Measurements from ENCODE around the gene RBM23. TPM values are rescaled to one million over a fixed set of nuclear protein-coding genes. Genes with fewer than 3 reads are reported as not detected.
A peak's percentile ranks its signal among the peaks of the same experiment; 100 is the strongest.
"Not testable (repeated sequence)": the region's sequence is repeated elsewhere in the genome, so short reads cannot be mapped to it uniquely, and the experiment has no call there.

Gene RBM23
- total RNA-seq, 1 donor from 2014 or later: 76.5 TPM

DNA sequence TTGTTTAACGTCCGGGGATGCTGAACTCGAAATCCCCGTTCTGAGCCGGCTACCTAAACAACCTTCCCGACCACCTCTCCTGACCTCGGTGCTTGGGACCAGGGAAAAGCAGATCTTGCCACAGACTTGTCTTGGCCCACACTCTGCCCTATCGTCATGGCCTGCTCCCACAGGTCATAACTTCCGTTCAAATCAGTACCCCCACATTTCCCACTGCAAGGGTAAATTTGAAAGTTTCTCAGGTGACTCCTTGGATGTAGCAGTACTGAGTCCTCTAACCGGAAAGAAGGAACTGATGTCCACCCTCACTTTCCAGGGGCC is 612 bp upstream of the RBM23 start:
- no peak for DNase-seq (ENCODE audit: low spot score)

DNA sequence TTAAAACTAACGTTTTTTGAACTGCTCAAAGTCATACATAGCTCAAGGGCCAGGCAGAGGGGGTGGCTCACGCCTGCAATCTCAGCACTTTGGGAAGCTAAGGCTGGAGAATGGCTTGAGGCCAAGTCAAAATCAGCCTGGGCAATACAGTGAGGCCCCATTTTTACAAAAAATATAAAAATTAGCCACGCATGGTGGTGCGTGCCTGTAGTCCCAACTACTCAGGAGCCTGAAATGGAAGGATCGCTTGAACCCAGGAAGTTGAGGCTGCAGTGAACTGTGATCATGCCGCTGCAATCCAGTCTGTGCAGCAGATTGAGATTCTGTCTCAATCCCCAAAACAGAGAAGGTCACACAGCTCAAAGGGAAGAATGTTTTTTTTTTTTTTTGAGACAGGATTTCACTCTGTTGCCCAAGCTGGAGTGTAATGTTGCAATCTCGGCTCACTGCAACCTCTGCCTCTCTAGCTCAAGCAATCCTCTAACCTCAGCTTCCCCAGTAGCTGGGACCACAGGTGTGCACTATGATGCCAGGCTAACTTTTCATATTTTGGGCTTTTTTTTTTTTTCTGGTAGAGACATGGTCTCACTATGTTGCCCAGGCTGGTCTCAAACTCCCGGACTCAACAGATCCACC is 2.9 kb downstream of the RBM23 start:
- no peak for DNase-seq (ENCODE audit: low spot score)

DNA sequence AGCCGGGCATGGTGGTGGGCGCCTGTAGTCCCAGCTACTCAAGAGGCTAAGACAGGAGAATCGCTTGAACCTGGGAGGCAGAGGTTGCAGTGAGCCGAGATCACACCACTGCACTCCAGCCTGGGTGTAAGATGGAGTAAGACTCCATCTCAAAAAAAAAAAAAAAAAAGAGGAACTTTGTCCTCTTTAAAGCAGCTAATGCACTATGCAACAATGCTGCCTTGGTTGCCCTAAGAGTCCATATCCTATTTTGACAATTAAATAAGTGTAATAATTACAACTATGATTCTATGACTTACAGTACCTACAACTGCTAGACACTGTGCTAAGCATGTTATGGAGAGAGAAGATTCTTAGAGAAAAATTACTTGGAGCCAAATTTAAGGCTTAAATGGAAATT is 4.1 kb downstream of the RBM23 start:
- DNase-seq (ENCODE audit: low spot score): not testable (repeated sequence)

DNA sequence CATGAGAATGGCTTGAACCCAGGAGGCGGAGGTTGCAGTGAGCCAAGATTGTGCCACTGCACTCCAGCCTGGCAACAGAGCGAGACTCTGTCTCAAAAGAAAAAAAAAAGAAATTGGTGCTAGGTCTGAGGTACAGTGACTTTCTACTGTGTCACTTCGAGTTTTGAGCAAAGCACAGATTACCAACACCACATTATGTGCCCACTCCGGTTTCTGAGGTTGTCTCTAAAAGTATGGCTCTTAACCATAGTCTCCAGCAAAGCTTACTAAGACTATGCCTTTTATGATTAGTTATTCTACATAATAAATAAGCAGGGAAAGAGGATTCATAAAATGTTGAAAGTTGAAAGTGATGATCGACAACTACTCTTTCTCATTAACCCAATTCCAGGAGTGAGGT is 8.0 kb downstream of the RBM23 start:
- no peak for DNase-seq (ENCODE audit: low spot score)

DNA sequence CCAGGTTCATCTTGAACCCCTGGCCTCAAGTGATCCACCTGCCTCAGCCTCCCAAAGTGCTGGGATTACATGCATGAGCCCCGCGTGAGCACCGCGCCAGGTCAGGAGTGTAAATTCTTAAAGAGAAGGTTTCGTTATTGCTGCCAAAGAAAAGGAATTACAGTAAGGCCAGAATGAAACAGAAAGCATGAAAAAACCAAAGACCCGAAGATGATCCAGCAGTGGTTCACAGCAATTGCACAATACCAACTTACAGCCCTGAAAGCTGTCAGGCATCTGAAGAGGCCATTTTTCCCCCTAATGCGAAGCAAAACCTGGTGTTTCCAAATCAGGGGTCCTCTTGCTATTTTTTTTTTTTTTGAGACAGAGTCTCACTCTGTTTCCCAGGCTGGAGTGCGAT is 10.3 kb downstream of the RBM23 start:
- DNase-seq (ENCODE audit: low spot score): no peak

DNA sequence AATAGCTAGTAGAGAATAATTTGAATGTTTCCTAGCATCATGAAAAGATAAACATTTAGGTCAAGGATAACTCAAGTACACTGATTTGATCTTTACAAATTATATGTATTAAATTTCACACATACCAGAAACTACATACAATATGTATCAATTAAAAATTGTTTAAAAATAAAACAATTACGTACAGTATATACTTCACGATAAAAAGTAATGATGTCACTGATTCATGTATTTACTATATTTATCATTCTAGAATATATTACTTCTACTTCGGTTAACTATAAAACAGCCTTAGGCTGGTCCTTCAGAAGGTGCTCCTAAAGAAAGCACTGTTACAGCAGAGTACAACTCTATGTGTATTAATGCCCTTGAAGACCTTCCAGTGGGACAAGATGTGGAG is 11.5 kb downstream of the RBM23 start:
- no peak for DNase-seq (ENCODE audit: low spot score)

DNA sequence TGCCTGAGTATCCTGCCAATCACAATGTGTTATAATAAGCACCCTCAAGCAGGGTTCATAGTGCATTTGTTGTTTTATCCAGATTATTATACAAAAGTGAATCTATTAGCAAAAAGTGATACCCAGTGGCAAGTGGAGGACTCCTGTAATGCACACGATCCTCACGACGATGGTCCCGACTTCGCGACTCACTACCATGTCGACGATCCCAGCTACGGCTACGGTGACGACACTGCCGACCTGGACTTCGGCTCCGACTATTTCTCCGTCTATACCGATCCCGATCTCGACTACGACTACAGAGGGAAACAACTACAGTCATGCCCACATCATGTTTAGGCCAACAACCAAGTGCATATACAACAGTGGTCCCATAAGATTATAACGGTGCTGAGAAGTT is 12.9 kb downstream of the RBM23 start:
- no peak for DNase-seq (ENCODE audit: low spot score)

DNA sequence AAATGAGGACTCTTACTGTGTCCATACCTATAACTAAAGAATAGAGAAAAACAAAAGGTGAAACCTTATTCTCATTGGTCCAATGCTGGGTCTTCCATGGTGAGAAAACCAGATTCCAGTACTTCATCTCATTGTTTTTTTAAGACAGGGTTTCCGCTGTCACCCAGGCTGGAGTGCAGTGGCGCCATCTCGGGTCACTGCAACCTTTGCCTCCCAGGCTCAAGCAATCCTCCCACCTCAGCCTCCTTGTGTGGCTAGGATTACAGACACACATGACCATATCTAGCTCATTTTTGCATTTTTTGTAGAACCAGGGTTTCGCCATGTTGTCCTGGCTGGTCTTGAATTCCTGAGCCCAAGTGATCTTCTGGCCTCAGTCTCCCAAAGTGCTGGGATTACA is 13.3 kb downstream of the RBM23 start:
- no peak for DNase-seq (ENCODE audit: low spot score)

DNA sequence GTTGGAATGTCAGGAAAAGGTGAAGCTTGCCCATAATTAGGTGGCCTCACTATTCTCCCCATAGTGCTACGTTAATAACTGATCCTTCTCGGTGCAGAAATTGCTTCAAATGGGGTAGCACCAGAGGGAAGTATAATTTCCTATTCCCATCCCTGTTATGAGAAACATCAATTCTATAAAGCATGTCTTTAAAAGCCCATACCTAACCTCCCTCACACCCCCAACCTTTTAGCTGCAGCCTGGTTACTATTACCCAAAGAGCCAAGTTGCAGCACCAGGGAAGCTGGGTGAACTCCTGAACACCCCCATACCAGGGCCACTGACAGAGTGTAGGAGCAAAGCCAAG is 15.2 kb downstream of the RBM23 start:
- DNase-seq (ENCODE audit: low spot score): no peak

DNA sequence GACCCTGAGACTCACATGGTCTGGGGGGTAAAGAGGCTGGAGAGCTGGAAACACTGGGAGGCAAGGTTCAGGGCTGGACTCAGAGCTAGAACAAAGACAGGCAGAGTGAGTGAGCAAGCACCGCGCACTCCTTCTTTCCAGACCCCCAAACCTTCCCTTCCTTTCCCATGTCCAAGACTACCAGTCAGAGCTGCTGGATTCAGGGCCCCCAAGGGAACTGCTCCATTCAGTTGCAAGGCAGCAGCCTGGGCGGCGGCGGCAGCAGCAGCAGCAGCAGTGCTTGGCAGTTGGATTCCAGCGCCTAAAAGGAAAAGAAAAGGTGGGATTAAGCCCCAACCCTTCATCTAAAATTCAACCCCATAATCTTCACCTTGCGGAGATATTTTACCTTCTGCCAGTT is 17.1 kb downstream of the RBM23 start:
- DNase-seq (ENCODE audit: low spot score): no peak

DNA sequence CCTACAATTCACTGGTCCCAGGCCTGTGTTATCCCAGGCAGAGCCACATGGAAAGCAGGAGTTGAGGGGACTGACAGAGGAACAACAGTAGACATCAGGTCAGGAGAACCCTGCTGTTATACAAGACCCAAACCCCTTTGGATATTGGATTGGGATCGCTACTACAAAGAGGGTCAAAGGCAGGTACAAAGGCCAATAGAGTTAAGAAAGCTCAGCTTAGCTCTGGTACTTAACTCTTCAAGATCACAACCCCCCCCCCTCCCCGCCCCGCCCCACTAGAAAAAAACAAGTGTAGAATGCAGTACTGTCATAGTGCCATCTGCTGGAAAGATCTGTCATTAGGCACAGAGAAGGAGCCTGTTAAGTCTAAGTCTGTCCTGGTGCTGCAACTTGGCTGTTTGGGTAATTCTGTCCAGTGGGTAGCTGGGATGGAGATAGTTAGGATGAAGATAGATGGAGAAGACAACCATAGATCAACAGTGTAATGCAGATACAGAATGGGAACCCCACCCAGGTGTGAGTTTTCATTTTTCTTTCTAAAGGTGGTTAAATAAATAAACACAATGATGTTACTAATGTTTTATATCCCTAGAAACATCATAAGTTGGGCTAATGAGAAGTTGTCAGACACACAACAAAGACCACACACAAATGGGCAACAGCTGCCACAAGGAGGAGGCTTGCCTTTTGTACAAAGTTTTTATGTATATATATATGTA is 18.7 kb downstream of the RBM23 start:
- peak; percentile 58 for DNase-seq (ENCODE audit: low spot score)

DNA sequence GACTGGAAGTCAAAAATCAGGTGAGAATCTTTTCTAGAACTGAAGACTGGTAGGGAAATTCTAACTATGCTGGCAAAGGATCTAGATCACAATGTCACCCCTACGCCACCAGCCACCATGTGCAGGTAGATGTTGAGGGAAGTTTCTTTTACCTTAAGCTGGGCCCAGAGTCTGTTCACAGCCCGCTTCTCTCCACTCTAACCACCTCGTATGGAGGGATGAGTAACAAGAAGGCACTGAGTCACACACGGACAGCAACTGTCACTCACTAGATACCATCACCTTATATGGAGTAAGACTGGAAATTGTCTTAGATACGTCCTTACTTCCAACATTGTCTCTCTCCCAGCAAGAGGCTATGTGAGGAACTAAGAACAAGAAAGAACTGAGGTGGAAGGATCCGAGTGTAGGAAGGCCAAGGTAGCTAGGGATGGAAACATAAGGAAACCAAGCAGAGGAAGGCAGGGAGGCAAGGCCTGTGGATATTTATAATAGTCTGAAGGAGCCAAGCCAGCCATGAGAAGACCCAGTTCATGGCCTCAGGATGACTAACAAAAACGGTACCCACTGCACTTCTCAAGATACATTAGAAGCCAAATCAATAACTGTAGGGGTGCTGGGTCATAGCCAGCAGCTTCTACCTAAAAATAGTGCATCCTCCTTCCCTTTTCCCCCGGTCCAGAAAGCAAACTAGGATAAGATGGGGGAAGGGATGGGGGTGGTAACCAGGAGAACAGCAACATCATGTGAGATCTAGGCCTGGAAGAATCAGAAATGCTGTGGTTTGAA is 20.5 kb downstream of the RBM23 start:
- DNase-seq (ENCODE audit: low spot score): no peak

DNA sequence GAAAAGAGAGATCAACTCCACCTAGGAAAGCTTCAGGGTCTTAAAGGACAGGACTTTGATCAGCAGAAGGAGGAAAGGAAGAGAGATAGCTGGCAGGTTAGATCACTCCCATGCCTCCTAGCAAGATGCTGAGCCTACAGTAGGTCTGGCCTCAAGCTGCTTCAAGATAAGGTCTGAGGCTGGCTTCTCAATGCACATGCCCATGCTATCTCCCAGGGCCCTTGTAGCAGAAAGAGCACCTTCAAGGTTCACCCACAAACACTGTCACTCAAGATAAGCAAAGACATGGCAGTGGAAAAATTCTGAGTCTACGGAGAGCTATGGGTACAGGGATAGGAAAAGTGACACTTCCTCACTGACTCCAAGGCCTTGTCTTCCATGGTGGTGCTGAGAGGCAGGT is 21.6 kb downstream of the RBM23 start:
- no peak for DNase-seq (ENCODE audit: low spot score)

DNA sequence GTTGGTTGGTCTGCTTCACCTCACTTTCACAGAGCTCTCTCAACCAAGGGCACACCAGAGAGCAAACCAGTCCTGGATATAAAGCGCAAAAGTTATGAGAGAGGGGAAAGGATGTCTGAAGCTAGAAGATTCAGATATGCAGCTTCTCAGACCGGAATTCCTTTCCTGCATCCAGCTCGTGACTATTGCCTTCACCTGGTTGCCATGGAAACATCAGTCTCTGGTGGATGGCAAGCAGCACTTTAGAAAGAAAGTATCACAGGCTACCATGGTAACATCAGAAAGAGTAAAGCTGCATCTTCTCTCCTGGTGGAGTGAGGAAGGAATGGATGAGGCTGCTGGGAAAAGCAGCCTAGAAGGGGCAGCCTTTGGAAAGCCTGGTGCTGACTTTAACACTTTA is 22.2 kb downstream of the RBM23 start:
- DNase-seq (ENCODE audit: low spot score): no peak

DNA sequence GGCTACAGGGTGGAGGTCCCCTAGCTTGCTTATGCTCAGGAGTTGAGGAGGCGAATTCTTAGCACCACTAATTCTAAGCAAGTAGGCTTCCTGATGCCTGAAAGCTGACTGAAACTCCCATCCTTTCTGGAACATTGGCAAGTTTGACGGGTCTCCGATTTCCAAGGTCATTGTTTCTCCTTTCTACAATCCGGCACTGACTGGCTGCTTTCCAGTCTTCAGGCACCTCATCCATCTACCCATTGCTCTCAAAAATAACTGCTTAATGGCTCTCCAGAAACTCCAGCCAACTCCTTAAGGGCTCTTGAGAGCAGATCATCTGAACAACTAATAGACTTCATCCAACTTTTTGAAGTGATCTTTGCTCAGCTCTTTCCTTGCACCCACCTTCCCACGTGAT is 22.6 kb downstream of the RBM23 start:
- DNase-seq (ENCODE audit: low spot score): no peak

DNA sequence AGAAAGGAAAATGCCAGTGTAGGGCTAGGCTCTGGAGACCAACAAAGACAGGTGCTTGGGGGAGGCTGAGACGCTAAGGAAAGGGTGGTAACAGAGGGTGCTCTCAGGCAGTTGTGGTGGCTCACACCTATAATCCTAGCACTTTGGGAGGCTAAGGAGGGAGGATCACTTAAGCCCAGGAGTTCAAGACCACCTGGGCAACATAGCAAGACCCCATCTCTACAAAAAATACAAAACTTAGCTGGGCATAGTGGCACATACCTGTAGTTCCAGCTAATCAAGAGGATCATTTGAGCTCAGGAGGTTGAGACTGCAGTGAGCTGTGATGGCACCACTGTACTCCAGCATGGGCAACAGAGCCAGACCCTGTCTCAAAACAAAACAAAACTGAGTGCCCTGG is 23.5 kb downstream of the RBM23 start:
- no peak for DNase-seq (ENCODE audit: low spot score)

DNA sequence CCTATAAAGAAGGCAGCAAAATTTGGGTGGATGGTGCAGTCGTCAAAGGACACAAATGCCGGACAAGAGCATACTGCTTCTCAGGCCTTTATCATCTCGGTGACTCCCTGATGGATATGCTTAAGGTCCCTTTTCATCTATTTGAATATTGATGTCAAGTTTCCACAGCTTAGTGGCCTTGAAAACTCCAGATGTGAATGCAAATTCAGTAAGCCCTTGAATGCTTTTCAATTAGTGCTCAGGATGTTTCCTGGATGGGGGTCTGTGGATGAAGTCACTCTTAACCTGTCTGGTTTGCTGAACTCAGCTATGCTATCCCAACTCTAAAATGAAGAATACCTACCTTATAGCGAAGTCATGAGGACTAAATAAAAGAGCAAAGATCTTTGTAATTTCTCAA is 25.2 kb downstream of the RBM23 start:
- no peak for DNase-seq (ENCODE audit: low spot score)

DNA sequence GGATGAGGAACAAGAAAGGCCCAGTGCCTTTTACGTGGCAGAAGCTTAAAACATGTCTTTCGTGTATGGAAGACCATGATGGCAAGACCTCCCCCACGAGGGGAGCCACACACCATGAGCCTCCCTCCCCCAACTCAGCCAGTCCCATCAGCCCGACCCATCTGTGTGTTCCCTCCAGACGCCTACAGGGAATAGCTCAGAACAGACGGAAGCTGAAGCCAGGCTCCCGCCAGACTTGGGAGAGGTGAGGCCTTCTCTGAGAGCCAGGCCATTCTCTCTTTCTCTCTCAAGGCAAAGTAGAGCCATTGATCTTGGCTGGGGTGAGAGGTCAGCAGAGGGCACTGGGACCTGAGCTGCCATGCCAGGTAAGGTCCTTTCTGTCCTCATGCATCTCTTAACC is 26.5 kb downstream of the RBM23 start:
- no peak for DNase-seq (ENCODE audit: low spot score)

DNA sequence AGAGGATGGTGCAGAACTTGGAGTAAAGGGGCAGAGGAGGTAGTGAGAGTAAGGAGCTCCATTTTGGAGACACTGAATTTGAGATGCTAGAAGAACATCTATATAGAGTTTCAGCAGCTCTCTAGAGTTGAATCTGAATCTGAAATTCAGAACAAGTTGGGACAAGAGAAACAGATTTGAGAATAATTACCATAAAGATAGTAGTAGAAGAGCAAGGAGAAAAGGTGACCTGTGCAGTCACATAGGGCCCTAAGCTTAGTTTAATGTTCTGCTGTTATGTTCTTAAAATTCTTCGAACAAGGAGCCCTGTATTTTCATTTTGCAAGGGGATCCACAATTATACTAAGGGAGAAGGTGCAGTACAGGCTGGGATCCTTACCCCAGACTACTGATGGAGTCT is 28.5 kb downstream of the RBM23 start:
- DNase-seq (ENCODE audit: low spot score): no peak

DNA sequence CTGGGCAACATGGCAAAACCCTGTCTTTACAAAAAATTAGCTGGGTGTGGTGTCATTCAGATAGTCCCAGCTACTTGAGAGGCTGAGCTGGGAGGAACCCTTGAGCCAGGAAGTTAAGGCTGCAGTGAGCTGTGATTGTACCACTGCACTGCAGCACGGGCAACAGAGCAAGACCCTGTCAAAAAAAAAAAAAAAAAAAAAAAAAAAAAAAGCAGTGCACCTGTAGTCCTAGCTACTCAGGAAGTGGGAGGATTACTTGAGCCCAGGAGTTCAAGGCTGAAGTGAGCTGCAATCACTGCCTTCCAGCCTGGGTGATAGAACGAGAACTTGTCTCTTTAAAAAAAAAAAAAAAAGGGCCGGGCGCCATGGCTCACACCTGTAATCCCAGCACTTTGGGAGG is 30.3 kb downstream of the RBM23 start:
- no peak for DNase-seq (ENCODE audit: low spot score)

DNA sequence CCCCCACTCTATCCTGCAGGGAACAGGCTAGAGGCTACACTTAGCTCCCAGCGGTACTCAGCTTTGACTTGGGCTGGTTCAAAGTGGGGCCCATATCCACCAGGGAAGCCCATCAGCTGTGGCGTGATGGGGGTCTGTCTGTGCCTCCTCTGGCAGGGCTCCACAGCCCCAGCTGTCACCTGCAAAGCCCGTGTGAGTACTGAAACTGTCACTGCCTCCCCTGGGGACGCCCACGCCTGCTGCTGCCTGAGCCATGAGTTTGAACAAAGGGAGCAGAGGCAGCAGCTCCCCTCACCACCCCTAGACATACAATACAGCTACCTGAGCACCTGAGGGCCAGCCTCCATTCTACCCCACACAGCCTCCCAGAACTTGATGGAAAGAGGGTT is 31.0 kb downstream of the RBM23 start:
- DNase-seq (ENCODE audit: low spot score): no peak

DNA sequence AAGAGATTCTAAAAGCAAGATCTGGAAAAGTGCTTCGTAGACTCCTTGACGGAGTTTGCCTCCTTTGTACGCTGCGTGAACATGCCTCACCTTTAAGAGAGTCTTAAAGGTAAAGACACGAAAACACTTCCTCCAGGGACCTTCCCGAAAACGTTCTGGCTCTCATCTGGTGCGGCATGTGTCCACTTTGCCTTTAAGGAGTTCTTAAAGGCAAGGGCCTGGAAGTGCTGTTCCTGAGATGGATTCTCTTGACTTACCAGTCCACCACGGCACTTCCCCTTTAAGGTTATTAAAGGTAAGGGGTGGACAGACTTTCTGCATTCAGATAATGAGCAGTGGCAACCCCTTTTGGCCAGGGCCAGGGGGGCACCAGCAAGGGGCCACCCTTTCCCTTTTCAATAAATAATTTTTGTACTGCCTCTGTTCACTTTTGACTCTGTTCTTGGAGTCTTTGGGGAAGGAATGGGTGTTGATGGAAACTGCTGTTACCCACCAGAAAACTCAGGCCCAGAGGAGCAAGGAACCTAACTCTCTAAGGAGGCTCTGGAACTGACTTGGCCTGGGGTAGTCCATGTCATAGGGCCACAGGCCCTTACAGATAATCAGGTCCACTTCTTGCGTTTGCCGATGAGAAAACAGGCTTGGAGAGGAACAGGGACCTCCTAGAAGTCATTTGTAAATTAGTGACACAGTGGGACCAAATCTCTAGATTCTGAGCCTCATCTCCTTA is 31.5 kb downstream of the RBM23 start:
- DNase-seq (ENCODE audit: low spot score): peak; percentile 79

Data from mucosa of gallbladder (tissue), 1 donor.